Skin of body (tissue), 2 donors: ENCODE data around the gene SUPT3H. TPM values are rescaled to one million over a fixed set of nuclear protein-coding genes. Genes with fewer than 3 reads are reported as not detected.
"Not testable (repeated sequence)": the region's sequence is repeated elsewhere in the genome, so short reads cannot be mapped to it uniquely, and the experiment has no call there.

Source experiments
- DNase-seq: peaks from one replicate; lab custom pipeline; 2025; lab: John Stamatoyannopoulos, UW
- total RNA-seq: library from RNA; depleted of rRNA; stranded (reverse); fragments of >200 nt; gene quantifications from one replicate; pipeline ENCODE4 v1.2.3, GENCODE V29; 2014

Gene SUPT3H
- total RNA-seq, 1 donor from 2014 or later, result 6.9 TPM

DNA sequence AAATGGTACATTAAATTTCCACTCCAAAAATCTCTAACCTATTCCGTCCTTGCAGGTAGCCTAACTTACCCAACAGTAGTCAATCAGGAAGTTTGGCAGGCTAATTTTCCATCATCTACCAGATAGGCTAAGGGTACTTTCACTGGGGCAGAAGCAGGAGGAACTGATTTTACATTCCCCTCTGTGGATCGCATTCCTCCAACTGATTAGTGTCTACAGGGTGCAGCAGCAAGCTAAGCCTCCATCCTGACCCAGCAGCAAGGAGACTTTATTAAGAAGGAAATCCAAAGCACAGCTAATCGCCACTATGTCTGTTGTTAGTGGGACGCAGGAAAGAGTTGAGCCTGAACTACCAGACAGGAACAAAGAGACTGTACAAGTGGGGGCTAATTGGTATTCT is 192.8 kb downstream of the SUPT3H start:
- DNase-seq, result no peak

DNA sequence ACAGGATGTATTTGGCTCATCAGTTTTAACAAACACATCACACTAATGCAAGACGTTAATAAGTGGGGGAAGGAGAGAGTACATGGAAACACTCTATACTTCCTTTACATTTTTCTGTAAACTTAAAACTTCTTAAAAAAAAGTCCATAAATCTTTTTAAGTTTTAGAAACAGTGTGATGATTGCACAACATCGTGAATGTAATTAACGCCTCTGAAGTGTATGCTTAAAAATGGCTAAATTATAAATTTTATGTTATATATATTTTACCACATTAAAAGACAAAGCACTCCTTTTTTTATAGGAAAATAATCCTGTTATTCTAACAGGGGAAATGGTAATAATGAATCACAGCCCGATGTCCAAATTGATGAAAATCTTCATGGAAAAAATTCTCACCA is 193.7 kb downstream of the SUPT3H start:
- DNase-seq, result no peak

DNA sequence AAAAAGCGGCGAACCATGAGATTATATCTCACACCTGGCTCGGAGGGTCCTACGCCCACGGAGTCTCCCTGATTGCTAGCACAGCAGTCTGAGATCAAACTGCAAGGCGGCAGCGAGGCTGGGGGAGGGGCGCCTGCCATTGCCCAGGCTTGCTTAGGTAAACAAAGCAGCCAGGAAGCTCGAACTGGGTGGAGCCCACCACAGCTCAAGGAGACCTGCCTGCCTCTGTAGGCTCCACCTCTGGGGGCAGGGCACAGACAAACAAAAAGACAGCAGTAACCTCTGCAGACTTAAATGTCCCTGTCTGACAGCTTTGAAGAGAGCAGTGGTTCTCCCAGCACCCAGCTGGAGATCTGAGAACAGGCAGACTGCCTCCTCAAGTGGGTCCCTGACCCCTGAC is 201.4 kb downstream of the SUPT3H start:
- not testable (repeated sequence) for DNase-seq

DNA sequence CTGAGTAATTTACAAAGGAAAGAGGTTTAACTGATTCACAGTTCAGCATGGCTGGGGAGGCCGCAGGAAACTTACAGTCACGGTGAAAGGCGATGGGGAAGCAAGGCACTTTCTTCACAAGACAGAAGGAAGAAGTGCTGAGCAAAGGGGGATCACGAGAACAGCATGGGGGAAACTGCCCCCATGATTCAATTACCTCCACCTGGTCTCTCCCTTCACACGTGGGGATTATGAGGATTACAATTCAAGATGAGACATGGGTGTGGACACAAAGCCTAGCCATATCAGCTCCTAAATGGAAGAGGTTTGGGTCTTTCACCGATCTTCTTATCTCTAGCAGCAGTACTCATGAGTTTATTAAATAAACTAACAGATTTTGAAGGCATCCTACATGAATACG is 202.5 kb downstream of the SUPT3H start:
- no peak for DNase-seq

DNA sequence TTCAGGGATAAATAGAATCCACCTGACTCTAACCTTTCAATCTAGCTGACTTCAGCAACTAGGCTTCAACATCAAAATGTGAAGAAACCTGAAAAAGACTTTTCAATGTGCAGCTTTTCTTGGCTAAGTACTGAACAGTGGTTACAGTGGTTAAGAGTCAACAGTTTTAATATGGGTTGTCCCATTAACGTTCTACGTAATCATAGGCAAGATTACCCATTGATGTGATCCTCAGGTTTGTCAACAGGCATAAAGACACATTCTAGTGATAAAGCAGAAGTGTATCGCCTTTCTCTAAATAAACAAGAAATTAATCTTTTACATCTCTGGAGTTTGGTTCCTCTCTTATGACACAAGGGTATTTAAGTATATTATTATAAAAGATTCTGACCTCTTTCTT is 203.7 kb downstream of the SUPT3H start:
- no peak for DNase-seq

DNA sequence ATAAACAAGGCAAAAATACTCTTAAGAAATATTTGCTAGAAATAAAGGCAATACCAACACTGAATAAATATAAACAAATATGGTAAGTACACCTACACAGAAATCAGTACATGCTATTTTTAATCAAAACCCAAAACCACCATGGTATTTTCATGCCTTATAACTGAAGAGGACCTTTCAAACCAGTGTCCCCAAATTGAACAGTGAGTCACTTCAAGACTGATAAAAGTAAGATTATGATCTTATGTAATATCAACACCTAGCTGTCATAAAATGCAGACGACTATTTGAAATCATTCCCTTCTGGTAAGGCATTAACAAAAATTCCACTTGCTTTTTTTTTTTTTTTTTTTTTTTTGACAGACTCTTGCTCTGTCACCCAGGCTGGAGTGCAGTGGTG is 206.4 kb downstream of the SUPT3H start:
- DNase-seq, result no peak

DNA sequence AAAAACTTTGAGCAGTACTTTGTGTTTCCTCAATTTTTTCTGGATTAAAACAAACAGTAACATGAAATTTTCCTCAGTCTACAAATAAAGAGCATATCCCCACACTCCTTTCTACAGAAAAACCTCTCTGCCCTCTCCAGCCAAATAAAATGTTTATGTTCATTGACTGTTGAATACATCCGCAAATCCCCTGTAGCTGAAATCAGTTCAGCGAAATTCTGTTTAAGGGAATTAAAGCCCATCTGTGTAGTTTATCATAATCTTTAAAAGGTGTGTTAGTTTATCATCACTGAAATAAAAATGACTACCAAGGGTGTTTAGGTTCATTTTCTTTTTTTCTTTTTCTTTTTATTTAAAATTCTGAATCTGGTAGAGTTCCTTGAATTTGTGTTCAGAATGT is 207.4 kb downstream of the SUPT3H start:
- no peak for DNase-seq

DNA sequence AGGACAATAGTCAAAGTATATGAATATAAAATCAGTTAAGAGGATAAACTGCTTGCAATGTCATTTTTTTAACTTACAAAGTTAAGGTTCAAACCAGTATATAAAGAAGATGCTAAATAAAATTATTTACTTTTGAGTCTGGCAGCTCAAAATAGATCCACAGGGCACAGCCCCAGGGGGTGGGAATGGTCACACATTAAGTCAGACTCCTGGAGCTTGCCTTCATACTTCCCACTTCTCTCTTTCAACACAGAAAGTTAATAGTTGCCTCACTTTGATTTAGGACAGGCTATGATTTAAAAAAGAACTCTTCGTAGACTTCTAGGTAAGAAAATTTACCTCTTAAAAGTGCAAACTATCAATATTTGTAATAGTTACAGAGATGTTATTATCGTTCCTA is 207.9 kb downstream of the SUPT3H start:
- DNase-seq, result no peak

DNA sequence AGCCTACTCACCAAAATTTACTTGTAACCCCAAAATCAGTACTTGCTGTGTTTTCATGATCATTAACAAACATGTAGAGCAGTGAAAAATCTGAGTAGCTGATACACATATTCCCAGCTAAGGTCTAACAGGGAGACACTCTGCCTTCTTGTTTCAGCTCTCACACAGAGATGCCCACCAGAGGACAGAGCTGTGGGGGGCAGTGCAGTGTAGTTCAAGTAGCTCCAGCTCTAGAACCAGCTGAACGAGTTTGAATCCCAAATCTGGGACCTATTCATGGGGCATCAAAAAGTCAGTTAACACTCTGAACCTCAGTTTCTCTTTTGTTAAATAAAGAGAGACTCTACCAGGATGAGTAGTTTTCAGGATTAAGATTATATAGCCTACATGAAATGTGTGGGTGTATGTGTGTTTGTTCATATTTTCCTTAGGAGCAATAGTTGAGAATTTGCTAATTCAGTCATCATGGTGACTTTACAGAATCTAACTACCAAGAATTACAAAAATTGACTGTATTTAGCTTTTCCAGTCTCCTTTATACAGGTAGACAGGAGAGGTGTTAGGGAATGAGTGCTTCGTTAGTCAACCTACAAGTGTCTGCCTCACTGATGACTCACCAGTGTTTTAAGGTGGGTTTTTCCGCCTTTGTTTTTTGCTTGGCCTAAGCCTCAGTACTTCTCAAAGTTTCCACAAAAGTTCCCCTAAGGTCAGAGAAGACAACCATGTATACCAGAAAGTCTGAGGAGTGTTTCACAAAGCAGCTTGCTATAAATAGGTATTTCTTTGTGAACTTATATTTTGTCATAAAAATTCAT is 213.6 kb downstream of the SUPT3H start:
- no peak for DNase-seq

DNA sequence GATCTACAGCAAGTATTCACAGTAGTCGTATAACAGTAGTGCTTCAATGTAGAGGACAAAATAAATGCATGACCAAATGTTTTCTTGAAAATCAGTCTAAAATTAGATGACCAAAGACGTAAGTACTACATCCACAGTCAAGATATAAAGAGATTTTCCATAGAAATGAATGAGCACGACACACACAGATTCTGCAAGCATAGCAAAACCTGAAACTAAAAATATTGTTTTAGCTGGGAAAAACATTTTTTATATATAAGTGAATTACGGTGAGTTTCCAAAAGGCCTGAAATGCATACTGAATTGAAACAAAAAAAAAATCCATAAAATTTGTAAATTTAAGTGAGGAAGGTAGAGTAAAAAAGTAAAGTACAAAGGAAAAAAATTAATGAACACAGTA is 217.4 kb downstream of the SUPT3H start:
- no peak for DNase-seq

DNA sequence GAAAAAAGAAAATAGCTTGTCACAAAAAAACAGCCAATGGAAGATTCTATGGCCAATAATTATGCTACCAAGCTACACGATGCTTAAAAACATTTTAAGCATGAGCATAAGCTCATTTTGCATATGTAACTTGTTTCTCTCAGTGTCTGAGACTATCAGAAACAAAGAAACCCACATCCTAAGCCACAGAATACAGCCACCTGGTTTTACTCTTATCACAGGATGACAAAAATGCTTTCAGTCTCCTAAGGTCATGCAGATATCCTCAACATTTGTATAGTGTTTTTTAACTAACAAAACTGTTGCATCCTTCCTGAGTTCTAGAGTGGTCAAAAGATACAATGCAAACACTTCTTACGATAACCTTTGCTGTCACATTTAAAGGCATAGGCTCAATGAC is 221.7 kb downstream of the SUPT3H start:
- no peak for DNase-seq

DNA sequence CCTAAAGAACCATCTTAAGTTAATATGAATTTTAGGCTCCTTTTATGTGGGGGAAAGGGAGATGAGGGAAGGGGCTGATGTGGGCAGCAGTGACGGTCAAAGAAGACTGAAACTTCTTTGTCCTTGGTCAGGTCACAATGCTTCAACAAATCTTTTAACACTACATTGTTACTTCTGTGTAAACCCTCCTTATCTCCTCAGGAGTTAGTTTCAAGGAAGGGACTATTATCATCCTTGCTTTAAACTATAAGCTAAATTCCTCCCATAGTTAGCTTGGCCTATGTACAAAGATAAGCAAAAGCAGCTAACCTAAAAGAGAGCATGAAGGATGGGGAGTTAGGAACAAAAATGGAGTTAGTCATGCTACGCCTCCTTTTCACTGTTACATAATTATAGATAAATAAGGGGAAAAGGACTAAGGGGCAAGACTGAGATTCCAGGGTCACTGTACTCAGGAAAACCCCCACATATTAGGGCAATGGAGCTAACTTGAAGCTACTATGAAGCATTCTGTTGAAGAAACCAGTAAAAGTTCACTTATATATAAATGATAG is 222.3 kb downstream of the SUPT3H start:
- no peak for DNase-seq

DNA sequence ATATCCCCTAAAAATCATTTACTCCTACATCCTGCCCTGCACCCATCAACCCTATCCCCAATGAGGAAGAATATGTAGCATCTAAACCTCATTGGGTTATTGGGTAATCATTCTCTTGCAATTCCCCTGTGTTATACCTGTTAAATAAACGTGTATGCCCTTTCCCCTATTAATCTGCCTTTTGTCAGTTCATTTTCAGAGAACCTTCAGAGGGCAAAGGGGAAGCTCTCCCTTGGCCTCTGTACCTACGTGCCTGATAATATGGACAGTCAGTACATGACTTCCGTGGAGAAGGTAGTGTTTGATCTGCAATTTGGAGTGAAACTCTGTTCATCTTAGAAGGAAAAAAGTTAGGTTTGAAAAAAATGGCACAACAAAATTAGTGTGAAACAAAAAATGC is 223.1 kb downstream of the SUPT3H start:
- DNase-seq, result no peak

DNA sequence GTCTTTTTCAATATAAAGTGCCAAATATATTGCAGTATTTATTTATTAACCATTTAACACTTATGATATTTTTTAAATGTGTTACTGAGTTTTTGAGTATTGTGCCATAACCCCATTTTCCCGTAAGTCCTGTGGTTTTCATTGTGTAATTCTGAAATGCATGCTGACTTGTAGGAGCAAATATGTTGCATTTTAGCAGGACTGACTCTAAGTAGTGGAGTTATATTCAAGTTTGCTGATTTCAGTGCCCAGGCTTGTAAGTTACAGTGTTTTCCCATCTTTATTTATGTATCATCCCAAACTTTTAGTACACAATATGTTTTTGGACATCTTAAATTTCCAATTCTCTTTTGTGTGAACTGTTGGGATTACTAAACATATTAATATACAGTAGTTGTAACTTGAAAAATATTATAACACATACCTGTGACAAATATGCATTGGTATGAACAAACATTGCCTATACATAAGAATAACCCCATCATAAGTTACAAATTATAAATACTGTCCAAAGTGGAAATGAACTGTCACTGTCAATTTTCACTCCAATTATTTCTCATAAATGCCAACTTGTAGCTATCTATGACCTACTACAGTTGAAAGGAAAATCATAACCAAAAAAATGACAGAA is 228.9 kb downstream of the SUPT3H start:
- no peak for DNase-seq

DNA sequence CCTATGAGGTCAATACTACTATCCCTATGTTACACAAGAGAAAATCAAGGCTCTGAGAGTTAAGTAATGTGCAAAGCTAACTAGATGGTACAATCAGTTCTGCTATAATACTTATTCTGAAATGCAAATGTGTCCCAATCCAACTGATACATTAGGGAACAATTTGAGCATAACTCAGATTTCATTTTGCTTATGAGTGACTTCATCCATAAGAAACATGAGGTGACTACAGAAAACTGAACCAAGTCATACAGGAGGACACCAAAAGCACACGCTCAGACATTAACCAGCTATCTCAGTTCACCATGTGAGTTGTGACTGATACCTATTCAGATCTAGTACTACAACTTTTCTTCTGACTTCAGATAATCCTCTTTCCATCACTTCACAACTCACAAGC is 229.5 kb downstream of the SUPT3H start:
- DNase-seq, result no peak

DNA sequence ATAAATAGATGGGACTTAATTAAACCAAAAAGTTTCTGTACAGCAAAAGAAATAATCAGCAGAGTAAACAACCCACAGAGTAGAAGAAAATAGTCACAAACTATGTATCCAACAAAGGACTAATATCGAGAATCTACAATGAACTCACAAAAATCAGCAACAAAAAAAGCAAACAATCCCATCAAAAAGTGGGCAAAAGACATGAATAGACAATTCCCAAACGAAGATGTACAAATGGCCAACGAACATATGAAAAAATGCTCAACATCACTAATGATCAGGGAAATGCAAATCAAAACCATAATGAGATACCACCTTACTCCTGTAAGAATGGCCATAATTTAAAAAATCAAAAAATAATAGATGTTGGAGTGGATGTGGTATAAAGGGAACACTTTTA is 232.1 kb downstream of the SUPT3H start:
- not testable (repeated sequence) for DNase-seq

DNA sequence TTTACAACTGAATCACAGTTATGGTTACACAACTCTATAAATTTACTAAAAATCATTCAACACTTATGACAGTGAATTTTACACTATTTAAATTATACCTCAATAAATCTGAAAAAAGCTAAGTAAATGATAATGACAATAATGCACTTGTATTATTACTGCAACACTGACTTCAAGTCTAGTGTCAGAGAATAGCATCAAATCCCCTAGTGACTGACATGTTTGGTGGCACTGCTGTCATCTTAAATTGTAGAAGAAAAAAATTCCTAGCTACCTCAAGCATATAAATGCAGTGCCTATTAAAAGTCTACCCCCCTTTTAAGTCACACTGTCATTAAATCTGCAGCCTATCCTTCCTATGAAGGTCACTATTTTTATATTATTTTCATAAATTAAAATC is 239.0 kb downstream of the SUPT3H start:
- DNase-seq, result no peak

DNA sequence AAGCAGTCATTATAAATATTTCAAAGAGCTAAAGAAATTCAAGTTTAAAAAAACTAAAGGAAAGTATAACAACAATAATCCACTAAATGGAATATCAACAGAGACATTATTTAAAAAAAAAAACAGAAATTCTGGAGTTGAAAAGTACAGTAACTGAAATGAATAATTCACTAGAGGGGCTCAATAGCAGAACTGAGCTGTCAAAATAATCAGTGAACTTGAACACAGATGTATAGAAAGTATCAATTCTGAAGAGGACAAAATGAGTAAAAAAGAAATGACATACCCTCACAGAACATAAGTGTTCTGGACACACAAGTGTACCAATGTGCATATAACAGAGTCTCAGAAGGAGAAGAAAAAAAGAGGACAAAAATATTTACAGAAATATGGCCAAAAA is 241.2 kb downstream of the SUPT3H start:
- DNase-seq, result no peak

DNA sequence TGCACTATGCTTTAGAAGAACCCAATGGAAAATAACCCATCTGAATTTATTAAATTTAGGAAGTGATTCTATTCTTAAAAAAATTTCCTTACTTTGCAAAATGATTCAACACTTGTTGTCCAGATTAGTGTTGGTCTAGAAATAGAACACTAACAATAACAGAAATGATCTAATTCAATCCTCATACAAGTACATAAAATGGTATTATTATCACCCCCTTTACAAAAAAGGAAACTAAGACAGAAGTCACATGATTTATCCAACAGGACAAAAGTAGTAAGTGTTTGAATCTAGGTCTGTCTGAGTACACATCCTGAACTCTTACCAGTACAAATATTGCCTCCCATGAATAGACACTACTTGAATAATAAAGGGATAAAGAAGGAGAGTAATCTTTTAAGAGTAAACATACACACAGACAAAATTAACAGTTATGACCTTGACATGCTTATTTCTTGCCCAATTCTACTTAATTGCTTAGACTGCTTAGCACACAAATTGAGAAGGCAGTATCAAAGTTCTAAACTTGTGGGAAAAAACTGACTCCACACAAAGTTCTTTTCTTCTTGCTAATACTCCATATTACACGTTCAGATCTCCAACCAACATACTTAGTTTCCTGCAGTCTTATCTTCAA is 245.0 kb downstream of the SUPT3H start:
- no peak for DNase-seq

DNA sequence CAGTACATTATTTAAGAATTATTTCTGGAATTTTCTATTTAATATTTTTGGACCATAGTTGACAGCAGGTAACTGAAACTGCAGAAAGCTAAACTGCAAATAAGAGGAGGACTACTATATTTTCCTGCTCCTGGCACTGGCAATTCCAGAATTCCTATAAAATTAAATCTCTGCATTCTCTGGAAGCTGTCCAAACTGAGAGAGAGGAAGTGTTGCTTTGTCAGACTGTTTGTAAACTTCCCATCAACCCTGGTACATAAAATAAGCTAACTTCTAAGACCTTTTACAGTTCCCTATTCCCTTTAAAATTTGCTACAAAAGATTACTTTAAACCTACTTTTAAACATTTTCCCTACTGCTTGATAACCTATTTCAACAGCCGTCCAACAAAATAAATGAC is 245.7 kb downstream of the SUPT3H start:
- DNase-seq, result peak; percentile 6

DNA sequence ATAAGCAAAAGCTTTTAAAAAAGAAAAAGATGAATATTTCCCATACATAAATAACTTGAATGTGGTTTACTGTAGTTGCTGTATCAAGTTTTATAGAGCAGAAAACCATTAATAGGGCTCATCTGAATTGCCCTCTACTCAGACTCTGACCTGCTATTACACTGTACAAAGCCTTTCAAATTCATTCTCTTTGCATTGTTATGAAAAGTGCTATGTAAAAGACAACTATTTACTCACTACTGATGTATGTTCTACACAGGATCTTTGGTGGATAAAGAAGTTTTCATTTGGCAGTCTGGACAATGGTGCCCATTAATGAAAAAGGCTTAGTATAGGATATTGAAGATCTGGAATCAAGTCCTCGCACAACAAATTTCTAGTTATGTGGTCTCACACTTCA is 248.7 kb downstream of the SUPT3H start:
- no peak for DNase-seq

DNA sequence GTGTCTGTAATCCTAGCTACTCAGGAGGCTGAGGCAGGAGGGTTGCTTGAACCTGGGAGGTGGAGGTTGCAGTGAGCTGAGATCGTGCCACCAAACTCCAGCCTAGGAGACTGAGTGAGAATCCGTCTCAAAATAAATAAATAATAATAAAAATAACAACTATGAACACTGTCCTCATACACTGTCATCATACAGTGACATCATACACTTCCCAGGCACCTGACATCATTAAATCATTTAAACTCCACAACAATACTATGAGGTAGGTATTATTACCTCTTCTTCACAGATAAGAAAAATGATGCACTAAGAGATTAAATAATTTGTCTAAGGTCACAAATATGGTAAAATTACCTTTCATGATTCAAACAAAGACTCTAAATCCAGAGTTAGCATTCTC is 250.5 kb downstream of the SUPT3H start:
- DNase-seq, result no peak

DNA sequence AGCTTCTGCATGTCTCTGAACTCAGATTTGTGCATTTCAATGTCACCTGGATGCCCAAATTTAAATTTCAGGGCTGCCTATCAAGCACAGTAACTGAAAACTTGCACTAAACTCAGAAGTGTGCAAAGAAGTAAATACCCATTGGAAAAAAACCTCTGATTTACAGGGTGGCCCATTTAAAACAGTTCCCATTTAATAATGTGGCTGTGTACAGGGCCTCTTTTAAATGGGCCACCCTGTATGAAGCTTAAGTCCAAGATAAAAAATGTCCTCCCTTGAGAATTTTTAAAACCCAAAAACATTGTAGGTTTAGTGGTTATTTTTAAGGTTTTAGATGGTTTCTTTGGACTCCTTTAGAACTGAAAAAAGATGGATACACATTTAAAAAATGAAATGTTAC is 251.7 kb downstream of the SUPT3H start:
- DNase-seq, result no peak
